RWPE2 (cell line): ENCODE results near the gene OSBPL10.

Experiments
- ATAC-seq: fragments of 200-7000 bp; cut with Tn5 transposase; 3 replicates; pipeline ENCODE4 v1.9.1; 2021; ENCODE audit warnings: low read depth
- DNase-seq: peaks from one replicate; pipeline ENCODE4 v3.0.0-alpha.2; 2020; ENCODE audit warnings: low spot score
- H3K27ac ChIP-seq: fragments of 450-650 bp; 2 replicates; pipeline ENCODE4 v1.5.1; 2017; ENCODE audit warnings: mild to moderate bottlenecking; ENCODE audit not compliant: poor library complexity, severe bottlenecking
- H3K27me3 ChIP-seq: fragments of 250-450 bp; sonication (Bioruptor Pico); 2 replicates; pipeline ENCODE4 v1.5.1; 2021; ENCODE audit warnings: mild to moderate bottlenecking, moderate library complexity; ENCODE audit not compliant: insufficient read depth, poor library complexity, severe bottlenecking
- H3K36me3 ChIP-seq: fragments of 250-450 bp; sonication (Bioruptor Pico); 2 replicates; pipeline ENCODE4 v1.5.1; 2020; ENCODE audit warnings: low read depth, mild to moderate bottlenecking, moderate library complexity
- H3K4me1 ChIP-seq: fragments of 250-450 bp; sonication (Bioruptor Pico); 2 replicates; pipeline ENCODE4 v1.5.1; 2021; ENCODE audit warnings: mild to moderate bottlenecking, moderate library complexity; ENCODE audit not compliant: insufficient read depth, poor library complexity, severe bottlenecking
- H3K4me3 ChIP-seq: fragments of 250-450 bp; sonication (Bioruptor Pico); 2 replicates; pipeline ENCODE4 v1.5.1; 2021; ENCODE audit warnings: mild to moderate bottlenecking, moderate library complexity; ENCODE audit not compliant: severe bottlenecking
- H3K9me3 ChIP-seq: fragments of 250-450 bp; sonication (Bioruptor Pico); 2 replicates; pipeline ENCODE4 v1.5.1; 2021; ENCODE audit warnings: mild to moderate bottlenecking, moderate library complexity; ENCODE audit not compliant: severe bottlenecking
- TF ChIP-seq, protein P1 (sequence below): fragments of 450-650 bp; IDR thresholded peaks from one replicate; pipeline ENCODE4 v1.5.1; 2017; ENCODE audit warnings: mild to moderate bottlenecking, moderate library complexity; ENCODE audit not compliant: poor library complexity, severe bottlenecking

Gene OSBPL10

DNA sequence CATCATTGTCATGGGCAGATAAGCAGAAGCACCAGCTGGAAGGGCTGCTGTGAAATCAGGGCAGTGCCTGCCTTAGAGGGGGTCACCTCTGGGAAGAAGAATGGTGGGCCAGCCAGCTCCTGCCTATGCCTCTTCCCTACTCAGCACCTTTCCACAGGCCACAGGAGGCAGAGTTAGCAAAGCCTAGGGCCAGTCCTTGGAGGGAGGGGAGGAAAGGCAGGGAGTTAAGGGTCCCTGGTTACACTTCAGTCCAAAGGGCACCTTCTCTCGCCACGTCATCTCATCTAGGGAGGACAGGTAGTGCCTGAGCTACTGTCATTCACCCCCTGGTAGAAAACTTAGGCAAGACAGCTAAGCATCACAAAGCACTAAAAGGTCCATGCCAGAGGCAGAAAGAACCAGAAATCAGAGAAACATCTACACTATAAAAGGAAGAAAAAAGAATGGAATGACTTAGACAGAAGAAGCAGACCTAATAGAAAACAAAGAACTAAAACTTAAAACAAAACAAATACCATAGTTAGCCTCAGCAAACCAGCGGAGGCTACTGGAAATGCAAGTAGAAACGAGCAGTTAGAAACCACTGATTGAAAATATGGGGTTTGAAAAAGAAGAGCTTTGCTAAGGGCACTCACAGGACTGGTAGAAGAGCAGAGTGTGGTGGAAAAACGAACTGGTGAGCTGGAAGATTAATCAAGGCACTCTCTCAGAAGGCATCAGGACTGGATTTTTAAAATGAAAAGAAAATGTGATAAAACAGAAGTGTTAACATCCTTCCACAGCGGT, 84.2 kb downstream of the OSBPL10 start:
- Histone ChIP-seq H3K4me3 (no peak overlapping the region), H3K27me3 (no peaks in the 10 kb centered on the region), H3K27ac (peak overlapping the region; percentile 100), H3K4me1 (peaks cover 77% of the 10 kb centered on the region), H3K9me3 (no peaks in the 10 kb centered on the region), H3K36me3 (peaks cover 8% of the 10 kb centered on the region; the same call in 1 of the 2 replicates)
- ATAC-seq (no peak), DNase-seq (no peak)
- TF ChIP-seq, protein P1, sequence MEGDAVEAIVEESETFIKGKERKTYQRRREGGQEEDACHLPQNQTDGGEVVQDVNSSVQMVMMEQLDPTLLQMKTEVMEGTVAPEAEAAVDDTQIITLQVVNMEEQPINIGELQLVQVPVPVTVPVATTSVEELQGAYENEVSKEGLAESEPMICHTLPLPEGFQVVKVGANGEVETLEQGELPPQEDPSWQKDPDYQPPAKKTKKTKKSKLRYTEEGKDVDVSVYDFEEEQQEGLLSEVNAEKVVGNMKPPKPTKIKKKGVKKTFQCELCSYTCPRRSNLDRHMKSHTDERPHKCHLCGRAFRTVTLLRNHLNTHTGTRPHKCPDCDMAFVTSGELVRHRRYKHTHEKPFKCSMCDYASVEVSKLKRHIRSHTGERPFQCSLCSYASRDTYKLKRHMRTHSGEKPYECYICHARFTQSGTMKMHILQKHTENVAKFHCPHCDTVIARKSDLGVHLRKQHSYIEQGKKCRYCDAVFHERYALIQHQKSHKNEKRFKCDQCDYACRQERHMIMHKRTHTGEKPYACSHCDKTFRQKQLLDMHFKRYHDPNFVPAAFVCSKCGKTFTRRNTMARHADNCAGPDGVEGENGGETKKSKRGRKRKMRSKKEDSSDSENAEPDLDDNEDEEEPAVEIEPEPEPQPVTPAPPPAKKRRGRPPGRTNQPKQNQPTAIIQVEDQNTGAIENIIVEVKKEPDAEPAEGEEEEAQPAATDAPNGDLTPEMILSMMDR, result no peak

DNA sequence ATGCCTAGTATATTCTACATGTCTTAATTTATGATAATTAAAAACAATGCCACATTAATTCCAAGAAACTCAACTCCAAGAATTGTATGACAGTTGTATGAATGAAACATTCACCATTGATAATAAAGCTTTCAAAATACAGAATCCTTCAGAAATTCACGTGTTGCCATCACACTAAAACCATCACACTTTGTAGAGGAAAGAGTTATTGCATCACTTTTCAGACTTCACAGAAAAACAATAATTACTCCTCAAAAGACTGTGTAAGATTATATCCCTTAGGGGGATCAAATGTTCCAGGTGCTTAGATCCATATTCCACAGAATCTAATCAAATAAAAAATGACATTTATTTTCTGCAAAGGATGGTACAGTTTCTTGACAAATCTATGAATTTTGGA, 85.0 kb downstream of the OSBPL10 start:
- H3K27me3 ChIP-seq, result no peaks in the 10 kb centered on the region
- H3K27ac ChIP-seq, result peak overlapping the region; percentile 100
- peaks cover 80% of the 10 kb centered on the region for H3K4me1 ChIP-seq
- no peak for DNase-seq
- TF ChIP-seq, protein P1, result no peak
- H3K9me3 ChIP-seq, result no peaks in the 10 kb centered on the region
- no peak overlapping the region for H3K4me3 ChIP-seq
- H3K36me3 ChIP-seq, result peaks cover 8% of the 10 kb centered on the region; the same call in 1 of the 2 replicates
- no peak for ATAC-seq

DNA sequence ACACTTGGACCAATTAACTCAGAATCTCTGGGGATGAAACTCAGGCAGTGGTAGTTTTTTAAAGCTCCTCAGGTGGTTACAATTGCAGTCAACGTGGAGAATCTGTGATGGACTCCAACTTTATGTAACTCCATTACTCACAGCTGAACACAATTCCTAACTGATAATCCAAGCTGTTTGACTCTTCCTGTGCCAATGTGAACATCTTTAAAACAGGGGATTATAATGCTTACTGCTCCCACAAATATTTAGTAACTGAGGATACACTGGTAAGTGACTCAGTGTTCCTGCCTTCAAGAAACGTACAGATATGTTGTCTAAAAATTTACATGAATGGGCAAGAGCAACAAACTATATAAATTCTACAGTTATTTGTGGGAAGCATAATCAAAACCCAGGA, 85.6 kb downstream of the OSBPL10 start:
- Histone ChIP-seq H3K36me3 (peaks cover 8% of the 10 kb centered on the region; the same call in 1 of the 2 replicates), H3K9me3 (no peaks in the 10 kb centered on the region), H3K4me3 (no peak overlapping the region), H3K27ac (peak overlapping the region; percentile 100), H3K4me1 (peaks cover 78% of the 10 kb centered on the region), H3K27me3 (no peaks in the 10 kb centered on the region)
- ATAC-seq, result peak; percentile 52
- TF ChIP-seq, protein P1, result no peak
- no peak for DNase-seq

DNA sequence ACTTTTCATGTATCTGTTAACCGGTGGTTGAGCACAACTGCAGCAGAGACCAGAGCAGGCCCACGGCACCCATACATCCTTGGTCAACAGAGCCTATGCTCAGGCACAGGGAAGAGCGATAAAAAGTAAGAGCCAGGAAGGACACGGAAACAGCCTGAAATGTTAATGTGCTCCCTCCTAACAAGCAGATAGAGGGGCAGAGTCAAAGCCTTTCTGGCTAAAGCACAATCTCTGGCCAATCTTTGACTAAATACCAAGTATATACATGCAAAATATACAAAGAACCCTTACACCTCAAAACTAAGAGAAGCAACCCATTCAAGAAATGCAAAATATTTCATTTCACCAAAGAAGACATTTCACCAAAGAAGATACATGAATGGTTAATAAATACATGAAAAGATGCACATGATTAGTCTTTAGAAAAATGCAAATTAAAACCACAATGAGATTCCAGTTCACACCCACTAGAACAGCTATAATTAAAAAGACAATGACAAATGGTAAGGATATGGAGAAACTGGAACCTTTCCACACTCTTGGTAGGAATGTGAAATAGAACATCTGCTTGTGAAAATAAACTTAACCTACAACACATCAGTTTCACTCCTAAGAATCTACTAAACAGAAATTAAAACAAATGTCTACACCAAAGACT, 88.0 kb downstream of the OSBPL10 start:
- H3K4me3 ChIP-seq, result no peak overlapping the region
- H3K9me3 ChIP-seq, result no peaks in the 10 kb centered on the region
- ATAC-seq, result no peak
- peak overlapping the region; percentile 100 for H3K27ac ChIP-seq
- peaks cover 8% of the 10 kb centered on the region; the same call in 1 of the 2 replicates for H3K36me3 ChIP-seq
- DNase-seq, result no peak
- TF ChIP-seq, protein P1, result no peak
- H3K4me1 ChIP-seq, result peaks cover 88% of the 10 kb centered on the region
- H3K27me3 ChIP-seq, result no peaks in the 10 kb centered on the region

DNA sequence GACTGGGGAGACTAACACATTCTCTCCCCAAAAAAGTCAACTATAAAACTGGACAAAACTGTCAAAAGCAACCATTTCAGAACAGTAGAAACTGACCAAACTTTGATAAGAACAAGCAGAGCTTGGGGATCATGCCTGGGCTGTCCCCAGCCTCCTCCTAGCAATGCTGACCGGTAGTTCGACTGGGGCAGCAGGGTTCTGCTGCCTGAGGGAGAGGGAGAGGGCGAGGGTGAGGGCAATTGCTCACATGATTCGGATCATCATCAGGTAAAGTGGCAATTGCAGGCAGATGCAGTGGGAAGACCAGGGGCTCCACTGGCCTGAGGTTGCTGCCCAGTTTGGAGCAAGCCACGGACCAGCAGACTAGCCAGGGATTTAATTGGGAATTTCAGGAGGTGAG, 88.6 kb downstream of the OSBPL10 start:
- Histone ChIP-seq H3K36me3 (peaks cover 8% of the 10 kb centered on the region; the same call in 1 of the 2 replicates), H3K9me3 (no peaks in the 10 kb centered on the region), H3K4me1 (peaks cover 88% of the 10 kb centered on the region), H3K4me3 (no peak overlapping the region), H3K27me3 (no peaks in the 10 kb centered on the region), H3K27ac (peak overlapping the region; percentile 100)
- no peak for ATAC-seq
- no peak for DNase-seq
- TF ChIP-seq, protein P1, result no peak
